NCI-H82 (cell line): ENCODE data around the gene IFNL2.

ENCODE experiments used
- DNase-seq: peaks from one replicate; lab custom pipeline; 2025; lab: John Stamatoyannopoulos, UW

The IFNL2 gene

DNA sequence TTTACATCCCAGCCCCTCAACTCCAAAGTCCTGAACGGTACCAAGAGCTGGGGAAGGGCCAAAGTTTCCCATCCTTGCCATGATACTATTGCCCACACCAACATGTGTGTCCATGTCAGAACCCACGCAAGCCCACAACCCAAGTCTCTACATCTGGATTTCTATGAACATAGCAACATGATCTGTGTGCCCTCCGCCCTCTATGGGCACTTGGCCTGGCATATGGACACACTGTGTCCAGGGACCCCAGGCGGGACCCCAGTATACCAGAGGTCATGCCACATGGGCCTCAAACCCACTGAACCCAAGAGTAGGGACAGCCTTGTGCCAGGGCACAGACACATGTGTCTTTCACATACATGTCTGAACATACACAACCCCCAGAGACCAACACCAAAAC is 50.5 kb downstream of the IFNL2 start:
- DNase-seq = no peak

DNA sequence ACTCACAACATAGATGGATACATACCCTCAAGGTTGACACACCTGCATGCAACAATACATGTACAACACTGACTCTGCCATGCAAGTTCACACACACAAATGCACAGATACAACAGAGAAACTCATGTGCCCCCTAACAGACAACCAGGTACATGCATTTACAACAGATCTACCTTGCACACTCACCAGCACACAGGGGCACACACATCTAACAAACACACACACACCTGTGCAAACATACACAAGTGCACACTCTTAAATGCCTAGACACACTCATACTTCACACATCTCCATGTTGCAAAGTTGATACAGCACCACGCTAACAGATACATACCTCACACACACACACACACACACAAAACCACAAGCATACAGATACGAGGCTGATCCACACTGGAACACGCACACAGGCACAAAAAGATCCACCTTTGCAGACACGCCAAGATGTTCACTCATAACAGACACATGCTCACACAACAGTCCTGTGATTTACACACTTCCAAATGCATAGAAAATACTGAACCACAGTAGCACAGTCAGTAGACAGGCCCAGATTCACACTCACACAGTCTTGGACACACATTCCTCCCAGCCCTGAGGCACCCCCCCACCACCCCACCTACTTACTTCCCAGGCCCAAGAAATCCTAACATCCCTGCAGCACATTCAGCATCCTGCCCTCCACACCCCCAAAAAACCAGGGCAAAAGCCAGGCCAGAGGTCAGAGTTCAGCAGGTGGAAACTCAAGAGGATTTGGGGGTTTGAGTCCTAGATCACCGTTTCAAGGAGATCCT is 51.1 kb downstream of the IFNL2 start:
- no peak for DNase-seq
